ENCODE data around the gene ESPN. TPM values are rescaled to one million over a fixed set of nuclear protein-coding genes. Genes with fewer than 3 reads are reported as not detected.

Gene ESPN
- total RNA-seq, 2 experiments from 2014 or later: 0.96 to 0.98 TPM

GRCh38 chr1:6474815-6475282, 50.3 kb downstream of the ESPN start:
- H3K4me3 Mint-ChIP-seq: no peak overlapping the region
- H3K4me1 Mint-ChIP-seq: no peaks in the 10 kb centered on the region
- POLR2A ChIA-PET: no interaction called here
- DNase-seq: no peak
- H3K9me3 Mint-ChIP-seq: no peaks in the 10 kb centered on the region
- no peaks in the 10 kb centered on the region for H3K27me3 Mint-ChIP-seq
- H3K27ac Mint-ChIP-seq: no peak overlapping the region
- CTCF ChIA-PET: interaction anchor here (3.3 kb wide), 1 partner anchor 52 kb away, joined by 9 read pairs; no protein-coding TSS in a partner anchor
- no peaks in the 10 kb centered on the region for H3K36me3 Mint-ChIP-seq (ENCODE audit: low read depth)

GRCh38 chr1:6475381-6476133, 51.0 kb downstream of the ESPN start:
- H3K4me3 Mint-ChIP-seq: no peak overlapping the region
- CTCF ChIA-PET: interaction anchor here (0.8 to 3.3 kb wide), 4 partner anchors 15 to 229 kb away, joined by 3 to 9 read pairs (median 3); no protein-coding TSS in a partner anchor
- H3K9me3 Mint-ChIP-seq: no peaks in the 10 kb centered on the region
- POLR2A ChIA-PET: no interaction called here
- no peaks in the 10 kb centered on the region for H3K36me3 Mint-ChIP-seq (ENCODE audit: low read depth)
- peak; percentile 79 for DNase-seq
- H3K4me1 Mint-ChIP-seq: no peaks in the 10 kb centered on the region
- H3K27ac Mint-ChIP-seq: no peak overlapping the region
- no peaks in the 10 kb centered on the region for H3K27me3 Mint-ChIP-seq

GRCh38 chr1:6476483-6476882, 51.9 kb downstream of the ESPN start:
- Mint-ChIP-seq H3K4me3 (no peak overlapping the region), H3K27ac (no peak overlapping the region), H3K36me3 (ENCODE audit: low read depth) (no peaks in the 10 kb centered on the region), H3K27me3 (no peaks in the 10 kb centered on the region), H3K4me1 (no peaks in the 10 kb centered on the region), H3K9me3 (no peaks in the 10 kb centered on the region)
- no peak for DNase-seq
- CTCF ChIA-PET: interaction anchor here (0.6 to 3.3 kb wide), 7 partner anchors 11 to 230 kb away, joined by 3 to 10 read pairs (median 3); no protein-coding TSS in a partner anchor
- POLR2A ChIA-PET: interaction anchor here (1.0 kb wide), 1 partner anchor 16 kb away, joined by 3 read pairs; no protein-coding TSS in a partner anchor

GRCh38 chr1:6477039-6477820, 52.7 kb downstream of the ESPN start:
- no peaks in the 10 kb centered on the region for H3K9me3 Mint-ChIP-seq
- ChIA-PET CTCF (interaction anchor here (0.6 to 3.7 kb wide), 8 partner anchors 10 to 231 kb away, joined by 3 to 15 read pairs (median 4); partner anchors contain the start of gene TNFRSF25), POLR2A (interaction anchor here (1.0 kb wide), 1 partner anchor 17 kb away, joined by 3 read pairs; no protein-coding TSS in a partner anchor)
- no peak overlapping the region for H3K27ac Mint-ChIP-seq
- no peak for DNase-seq
- no peaks in the 10 kb centered on the region for H3K27me3 Mint-ChIP-seq
- no peak overlapping the region for H3K4me3 Mint-ChIP-seq
- H3K4me1 Mint-ChIP-seq: no peaks in the 10 kb centered on the region
- H3K36me3 Mint-ChIP-seq (ENCODE audit: low read depth): no peaks in the 10 kb centered on the region

- H3K27ac Mint-ChIP-seq: no peak overlapping the region
- no peaks in the 10 kb centered on the region for H3K9me3 Mint-ChIP-seq
- H3K36me3 Mint-ChIP-seq (ENCODE audit: low read depth): no peaks in the 10 kb centered on the region
- peaks cover 9% of the 10 kb centered on the region for H3K4me1 Mint-ChIP-seq
- ChIA-PET POLR2A (no interaction called here), CTCF (interaction anchor here (0.7 to 0.9 kb wide), 2 partner anchors 10 to 194 kb away, joined by 3 to 4 read pairs; partner anchors contain the start of gene PLEKHG5)
- no peak overlapping the region for H3K4me3 Mint-ChIP-seq
- H3K27me3 Mint-ChIP-seq: peaks cover 26% of the 10 kb centered on the region
- DNase-seq: no peak
Observed at GRCh38 chr1:6481820-6482219, 57.2 kb downstream of the ESPN start.

GRCh38 chr1:6483017-6483760, 58.6 kb downstream of the ESPN start:
- no peaks in the 10 kb centered on the region for H3K9me3 Mint-ChIP-seq
- H3K27me3 Mint-ChIP-seq: peaks cover 31% of the 10 kb centered on the region
- ChIA-PET CTCF (interaction anchor here (0.6 kb wide), 2 partner anchors 17 to 58 kb away, joined by 3 to 4 read pairs; no protein-coding TSS in a partner anchor), POLR2A (interaction anchor here (1.0 kb wide), 1 partner anchor 71 kb away, joined by 3 read pairs; the partner anchor contains the start of gene NOL9)
- H3K27ac Mint-ChIP-seq: no peak overlapping the region
- no peak overlapping the region for H3K4me3 Mint-ChIP-seq
- no peaks in the 10 kb centered on the region for H3K36me3 Mint-ChIP-seq (ENCODE audit: low read depth)
- no peak for DNase-seq
- H3K4me1 Mint-ChIP-seq: peaks cover 9% of the 10 kb centered on the region

- Mint-ChIP-seq H3K27me3 (peaks cover 32% of the 10 kb centered on the region), H3K4me3 (no peak overlapping the region), H3K4me1 (peaks cover 9% of the 10 kb centered on the region), H3K27ac (no peak overlapping the region), H3K36me3 (ENCODE audit: low read depth) (no peaks in the 10 kb centered on the region), H3K9me3 (no peaks in the 10 kb centered on the region)
- DNase-seq: no peak
- CTCF ChIA-PET: interaction anchor here (0.6 to 0.8 kb wide), 3 partner anchors 17 to 163 kb away, joined by 3 to 4 read pairs (median 4); no protein-coding TSS in a partner anchor
- POLR2A ChIA-PET: interaction anchor here (1.0 kb wide), 1 partner anchor 70 kb away, joined by 3 read pairs; the partner anchor contains the start of gene NOL9
Observed at GRCh38 chr1:6483761-6484117, 59.2 kb downstream of the ESPN start.

- ChIA-PET POLR2A (no interaction called here), CTCF (no interaction called here)
- Mint-ChIP-seq H3K4me1 (peaks cover 9% of the 10 kb centered on the region), H3K27me3 (peaks cover 32% of the 10 kb centered on the region), H3K4me3 (no peak overlapping the region), H3K27ac (no peak overlapping the region), H3K36me3 (ENCODE audit: low read depth) (no peaks in the 10 kb centered on the region), H3K9me3 (no peaks in the 10 kb centered on the region)
- no peak for DNase-seq
Observed at GRCh38 chr1:6484826-6485167, 60.2 kb downstream of the ESPN start.

- Mint-ChIP-seq H3K27me3 (peaks cover 32% of the 10 kb centered on the region), H3K9me3 (no peaks in the 10 kb centered on the region), H3K27ac (no peak overlapping the region), H3K4me3 (no peak overlapping the region), H3K4me1 (peaks cover 9% of the 10 kb centered on the region), H3K36me3 (ENCODE audit: low read depth) (no peaks in the 10 kb centered on the region)
- DNase-seq: no peak
- ChIA-PET CTCF (interaction anchor here (1.0 to 1.4 kb wide), 6 partner anchors 22 to 161 kb away, joined by 3 to 9 read pairs (median 3); partner anchors contain the start of genes NOL9 and ZBTB48), POLR2A (no interaction called here)
Observed at GRCh38 chr1:6485168-6486101, 60.9 kb downstream of the ESPN start.

GRCh38 chr1:6486433-6487011, 61.9 kb downstream of the ESPN start:
- Mint-ChIP-seq H3K36me3 (ENCODE audit: low read depth) (no peaks in the 10 kb centered on the region), H3K27ac (no peak overlapping the region), H3K9me3 (no peaks in the 10 kb centered on the region), H3K27me3 (peaks cover 32% of the 10 kb centered on the region), H3K4me3 (no peak overlapping the region), H3K4me1 (peaks cover 14% of the 10 kb centered on the region)
- CTCF ChIA-PET: interaction anchor here (1.0 to 1.4 kb wide), 10 partner anchors 9 to 160 kb away, joined by 3 to 10 read pairs (median 3); partner anchors contain the start of genes NOL9 and ZBTB48
- POLR2A ChIA-PET: interaction anchor here (0.9 kb wide), 1 partner anchor 68 kb away, joined by 4 read pairs; the partner anchor contains the start of genes NOL9 and TAS1R1
- peak; percentile 88 for DNase-seq

GRCh38 chr1:6487804-6488484, 63.4 kb downstream of the ESPN start:
- Mint-ChIP-seq H3K4me1 (peaks cover 21% of the 10 kb centered on the region), H3K9me3 (no peaks in the 10 kb centered on the region), H3K4me3 (no peak overlapping the region), H3K27me3 (peaks cover 28% of the 10 kb centered on the region), H3K36me3 (ENCODE audit: low read depth) (no peaks in the 10 kb centered on the region), H3K27ac (no peak overlapping the region)
- DNase-seq: no peak
- CTCF ChIA-PET: interaction anchor here (0.6 to 4.0 kb wide), 11 partner anchors 10 to 159 kb away, joined by 3 to 30 read pairs (median 4); partner anchors contain the start of genes NOL9 and TAS1R1
- POLR2A ChIA-PET: interaction anchor here (1.0 kb wide), 2 partner anchors 28 to 114 kb away, joined by 3 read pairs; no protein-coding TSS in a partner anchor
